ENCODE data around the gene GLDC. TPM values are rescaled to one million over a fixed set of nuclear protein-coding genes. Genes with fewer than 3 reads are reported as not detected.

Gene GLDC
- total RNA-seq, 2 donors from 2014 or later, result 0.21 to 1.1 TPM

GRCh38 chr9:6677803-6678202, 32.3 kb upstream of the GLDC start:
- H3K9ac ChIP-seq (ENCODE audit: low read depth in 2 of 2, low read length in 2 of 2), result no peak overlapping the region
- no peak for DNase-seq
- no peaks in the 10 kb centered on the region for H3K36me3 ChIP-seq
- H3K27ac ChIP-seq, result no peak overlapping the region
- H3K4me1 ChIP-seq, result no peaks in the 10 kb centered on the region
- H3K4me3 ChIP-seq, result no peak overlapping the region
- intact Hi-C loops (cut with DNase I), result no loop called here
- no peaks in the 10 kb centered on the region for H3K27me3 ChIP-seq
- H3K9me3 ChIP-seq, result no peaks in the 10 kb centered on the region
- no peak for TF ChIP-seq CTCF (IDR thresholded peaks at IDR 0.05)

- H3K9ac ChIP-seq (ENCODE audit: low read depth in 2 of 2, low read length in 2 of 2), result no peak overlapping the region
- no peaks in the 10 kb centered on the region for H3K36me3 ChIP-seq
- H3K27me3 ChIP-seq, result no peaks in the 10 kb centered on the region
- intact Hi-C loops (cut with DNase I), result no loop called here
- no peak overlapping the region for H3K4me3 ChIP-seq
- no peak for TF ChIP-seq CTCF (IDR thresholded peaks at IDR 0.05)
- H3K4me1 ChIP-seq, result no peaks in the 10 kb centered on the region
- H3K9me3 ChIP-seq, result no peaks in the 10 kb centered on the region
- no peak for DNase-seq
- no peak overlapping the region for H3K27ac ChIP-seq
Observed at GRCh38 chr9:6676254-6676921, 30.9 kb upstream of the GLDC start.

GRCh38 chr9:6675268-6675667, 29.7 kb upstream of the GLDC start:
- H3K27ac ChIP-seq, result no peak overlapping the region
- no peaks in the 10 kb centered on the region for H3K4me1 ChIP-seq
- no peaks in the 10 kb centered on the region for H3K36me3 ChIP-seq
- intact Hi-C loops (cut with DNase I), result no loop called here
- H3K9ac ChIP-seq (ENCODE audit: low read depth in 2 of 2, low read length in 2 of 2), result no peak overlapping the region
- H3K27me3 ChIP-seq, result no peaks in the 10 kb centered on the region
- H3K9me3 ChIP-seq, result no peaks in the 10 kb centered on the region
- DNase-seq, result no peak
- no peak overlapping the region for H3K4me3 ChIP-seq
- TF ChIP-seq CTCF (IDR thresholded peaks at IDR 0.05), result no peak

- intact Hi-C loops (cut with DNase I), result no loop called here
- H3K27ac ChIP-seq, result no peak overlapping the region
- H3K9ac ChIP-seq (ENCODE audit: low read depth in 2 of 2, low read length in 2 of 2), result no peak overlapping the region
- no peak for DNase-seq
- no peaks in the 10 kb centered on the region for H3K27me3 ChIP-seq
- H3K9me3 ChIP-seq, result no peaks in the 10 kb centered on the region
- H3K4me3 ChIP-seq, result no peak overlapping the region
- H3K4me1 ChIP-seq, result no peaks in the 10 kb centered on the region
- H3K36me3 ChIP-seq, result no peaks in the 10 kb centered on the region
- TF ChIP-seq CTCF (IDR thresholded peaks at IDR 0.05), result no peak
Observed at GRCh38 chr9:6673326-6674025, 27.9 kb upstream of the GLDC start.

- Histone ChIP-seq H3K9ac (ENCODE audit: low read depth in 2 of 2, low read length in 2 of 2) (no peak overlapping the region), H3K4me3 (no peak overlapping the region), H3K9me3 (no peaks in the 10 kb centered on the region), H3K27ac (no peak overlapping the region), H3K36me3 (no peaks in the 10 kb centered on the region), H3K4me1 (no peaks in the 10 kb centered on the region), H3K27me3 (no peaks in the 10 kb centered on the region)
- TF ChIP-seq CTCF (IDR thresholded peaks at IDR 0.05), result no peak
- intact Hi-C loops (cut with DNase I), result no loop called here
- no peak for DNase-seq
Observed at GRCh38 chr9:6672118-6672517, 26.6 kb upstream of the GLDC start.

Data from colonic mucosa (tissue), 4 donors.